PC-3 (cell line): ENCODE data around the gene C1orf105.

ENCODE experiments used
- EZH2 ChIP-seq: fragments of 300-600 bp; sonication (generic); IDR thresholded peaks from one replicate; pipeline ENCODE4 v1.6.1; 2017; ENCODE audit warnings: antibody characterized with exemption, mild to moderate bottlenecking, low read length; ENCODE audit not compliant: unreplicated experiment
- EZH2phosphoT487 ChIP-seq: fragments of 300-600 bp; sonication (generic); IDR thresholded peaks from 2 replicates; pipeline ENCODE4 v1.6.1; 2018; ENCODE audit warnings: mild to moderate bottlenecking, antibody characterized with exemption, low read length, borderline replicate concordance
- TF ChIP-seq, protein P1 (sequence below): fragments of 300-600 bp; sonication (generic); conservative IDR thresholded peaks from 2 replicates; pipeline ENCODE4 v1.5.1; 2017; ENCODE audit warnings: antibody characterized with exemption, low read depth, mild to moderate bottlenecking, low read length

- TF ChIP-seq, protein P1, sequence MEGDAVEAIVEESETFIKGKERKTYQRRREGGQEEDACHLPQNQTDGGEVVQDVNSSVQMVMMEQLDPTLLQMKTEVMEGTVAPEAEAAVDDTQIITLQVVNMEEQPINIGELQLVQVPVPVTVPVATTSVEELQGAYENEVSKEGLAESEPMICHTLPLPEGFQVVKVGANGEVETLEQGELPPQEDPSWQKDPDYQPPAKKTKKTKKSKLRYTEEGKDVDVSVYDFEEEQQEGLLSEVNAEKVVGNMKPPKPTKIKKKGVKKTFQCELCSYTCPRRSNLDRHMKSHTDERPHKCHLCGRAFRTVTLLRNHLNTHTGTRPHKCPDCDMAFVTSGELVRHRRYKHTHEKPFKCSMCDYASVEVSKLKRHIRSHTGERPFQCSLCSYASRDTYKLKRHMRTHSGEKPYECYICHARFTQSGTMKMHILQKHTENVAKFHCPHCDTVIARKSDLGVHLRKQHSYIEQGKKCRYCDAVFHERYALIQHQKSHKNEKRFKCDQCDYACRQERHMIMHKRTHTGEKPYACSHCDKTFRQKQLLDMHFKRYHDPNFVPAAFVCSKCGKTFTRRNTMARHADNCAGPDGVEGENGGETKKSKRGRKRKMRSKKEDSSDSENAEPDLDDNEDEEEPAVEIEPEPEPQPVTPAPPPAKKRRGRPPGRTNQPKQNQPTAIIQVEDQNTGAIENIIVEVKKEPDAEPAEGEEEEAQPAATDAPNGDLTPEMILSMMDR = no peak
- TF ChIP-seq EZH2 (no peak), EZH2phosphoT487 (no peak)
These were observed 27.1 kb upstream of the C1orf105 start for GRCh38 chr1:172393354-172393753.
